Stimulated activated CD8-positive, alpha-beta memory T cell treated with anti-CD3 and anti-CD28 coated beads, Interleukin-12 subunit alpha, Interleukin-12 subunit beta, amount 100 ng/mL, for 1 hour (primary cell): ENCODE results near the gene PNLIPRP3.
"Not testable (repeated sequence)": the region's sequence is repeated elsewhere in the genome, so short reads cannot be mapped to it uniquely, and the experiment has no call there.

Experiments used
- DNase-seq: peaks from one replicate; pipeline ENCODE4 v3.0.0-alpha.2; 2020; ENCODE audit warnings: low read depth

Gene PNLIPRP3

GRCh38 chr10:116427671-116428070 lies at the start of gene PNLIPRP3:
TSS of gene PNLIPRP3 (plus strand) at chr10:116427847. CDS start at chr10:116428013, 166 bp downstream.
- DNase-seq, result no peak

- no peak for DNase-seq
Observed at GRCh38 chr10:116382290-116382689, 45.4 kb upstream of the PNLIPRP3 start.

GRCh38 chr10:116385311-116385710 lies 42.3 kb upstream of the PNLIPRP3 start:
- DNase-seq, result no peak

DNA sequence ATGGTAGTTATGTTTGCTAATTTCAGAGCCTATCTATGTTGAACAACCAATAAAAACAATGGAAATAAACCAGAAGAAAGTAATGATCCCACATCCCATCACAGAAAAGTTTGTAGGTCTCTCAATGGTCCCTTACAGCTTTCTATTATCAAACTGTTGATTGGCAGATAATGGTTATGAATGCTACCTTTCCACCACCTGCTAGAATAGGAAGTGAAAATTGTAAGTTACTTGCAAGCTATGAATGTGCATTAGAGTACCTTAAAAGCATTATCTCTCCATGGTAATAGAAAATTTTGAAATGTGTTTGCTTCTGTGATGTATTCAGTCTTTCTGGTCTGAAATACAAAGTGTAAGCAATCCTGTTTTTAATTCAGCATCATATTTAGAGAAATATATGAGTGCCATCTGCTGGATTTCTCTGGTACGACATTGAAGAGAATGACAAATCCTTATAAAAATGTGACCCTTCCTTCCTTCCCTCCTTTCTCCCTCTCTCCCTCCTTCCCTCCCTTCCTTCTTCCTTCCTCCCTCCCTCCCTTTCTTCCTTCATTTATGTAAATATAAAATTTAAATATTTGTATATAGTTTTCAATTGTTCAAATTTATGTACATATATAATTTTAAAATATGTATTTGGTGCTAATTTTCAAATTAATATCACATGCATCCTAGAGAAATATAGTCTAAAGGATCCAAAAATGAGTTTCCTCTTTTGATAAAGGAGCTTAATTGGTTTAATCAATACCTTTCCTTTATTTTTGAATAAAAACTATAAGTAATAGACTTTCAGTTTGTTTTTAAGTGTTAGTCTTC lies 41.4 kb upstream of the PNLIPRP3 start:
- DNase-seq, result no peak

- not testable (repeated sequence) for DNase-seq
Observed at GRCh38 chr10:116393246-116393831, 34.3 kb upstream of the PNLIPRP3 start.

- DNase-seq, result no peak
Observed at GRCh38 chr10:116395223-116395985, 32.2 kb upstream of the PNLIPRP3 start.

GRCh38 chr10:116398224-116398623 lies 29.4 kb upstream of the PNLIPRP3 start:
- DNase-seq, result no peak

GRCh38 chr10:116402858-116403257 lies 24.8 kb upstream of the PNLIPRP3 start:
- no peak for DNase-seq

DNA sequence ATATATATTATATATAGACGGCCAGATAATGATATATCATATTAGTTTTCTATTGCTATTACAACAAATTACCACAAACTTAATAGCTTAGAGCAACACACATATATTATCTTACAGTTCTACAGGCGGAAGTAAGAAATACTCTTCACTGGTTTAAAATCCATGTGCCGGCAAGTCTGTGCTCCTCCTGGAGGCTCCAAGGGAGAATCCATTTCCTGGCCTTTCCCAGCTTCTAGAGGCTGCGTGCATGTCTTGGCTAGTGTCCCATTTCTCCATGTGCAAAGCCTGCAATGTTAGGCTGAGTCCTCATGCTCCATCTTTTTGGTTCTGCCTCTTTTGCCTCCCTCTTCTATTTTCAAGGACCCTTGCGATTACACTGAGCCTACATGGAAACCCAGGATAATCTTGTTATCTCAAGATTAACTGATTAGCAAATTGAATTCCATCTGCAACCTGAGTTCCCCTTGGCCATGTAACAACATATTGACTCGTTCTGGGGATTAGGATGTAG lies 23.9 kb upstream of the PNLIPRP3 start:
- no peak for DNase-seq

DNA sequence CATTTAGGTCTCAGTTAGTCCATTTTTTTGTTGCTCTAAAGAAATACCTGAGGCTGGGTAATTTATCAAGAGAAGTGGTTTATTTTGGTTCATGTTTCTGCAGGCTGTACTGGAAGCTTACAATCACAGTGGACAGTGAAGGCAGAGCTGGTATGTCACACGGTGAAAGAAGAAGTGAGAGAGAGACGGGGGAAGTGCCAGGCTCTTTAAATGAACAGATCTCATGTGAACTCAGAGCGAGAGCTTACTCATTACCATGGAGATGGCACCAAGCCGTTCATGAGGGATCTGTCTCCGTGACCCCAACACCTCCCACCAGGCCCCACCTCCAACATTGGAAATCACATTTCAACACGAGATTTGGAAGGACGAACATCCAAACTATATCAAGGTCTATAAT lies 18.9 kb upstream of the PNLIPRP3 start:
- DNase-seq, result no peak

GRCh38 chr10:116410351-116410750 lies 17.3 kb upstream of the PNLIPRP3 start:
- no peak for DNase-seq

- no peak for DNase-seq
Observed at GRCh38 chr10:116417821-116418220, 9.8 kb upstream of the PNLIPRP3 start.

DNA sequence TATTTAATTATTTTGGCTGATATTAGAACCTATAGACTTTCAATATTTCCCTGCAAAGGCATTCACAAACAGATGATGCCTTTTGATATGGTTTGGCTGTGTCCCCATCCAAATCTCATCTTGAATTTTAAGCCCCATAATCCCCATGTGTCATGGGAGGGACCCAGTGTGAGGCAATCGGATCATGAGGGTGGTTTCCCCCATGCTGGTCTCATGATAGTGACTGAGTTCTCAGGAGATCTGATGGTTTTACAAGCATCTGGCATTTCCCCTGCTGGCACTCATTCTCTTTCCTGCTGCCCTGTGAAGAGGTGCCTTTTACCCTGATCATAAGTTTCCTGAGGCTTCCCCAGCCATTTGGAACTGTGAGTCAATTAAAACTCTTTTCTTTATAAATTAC lies 9.3 kb upstream of the PNLIPRP3 start:
- no peak for DNase-seq

- no peak for DNase-seq
Observed at GRCh38 chr10:116421815-116422214, 5.8 kb upstream of the PNLIPRP3 start.

DNA sequence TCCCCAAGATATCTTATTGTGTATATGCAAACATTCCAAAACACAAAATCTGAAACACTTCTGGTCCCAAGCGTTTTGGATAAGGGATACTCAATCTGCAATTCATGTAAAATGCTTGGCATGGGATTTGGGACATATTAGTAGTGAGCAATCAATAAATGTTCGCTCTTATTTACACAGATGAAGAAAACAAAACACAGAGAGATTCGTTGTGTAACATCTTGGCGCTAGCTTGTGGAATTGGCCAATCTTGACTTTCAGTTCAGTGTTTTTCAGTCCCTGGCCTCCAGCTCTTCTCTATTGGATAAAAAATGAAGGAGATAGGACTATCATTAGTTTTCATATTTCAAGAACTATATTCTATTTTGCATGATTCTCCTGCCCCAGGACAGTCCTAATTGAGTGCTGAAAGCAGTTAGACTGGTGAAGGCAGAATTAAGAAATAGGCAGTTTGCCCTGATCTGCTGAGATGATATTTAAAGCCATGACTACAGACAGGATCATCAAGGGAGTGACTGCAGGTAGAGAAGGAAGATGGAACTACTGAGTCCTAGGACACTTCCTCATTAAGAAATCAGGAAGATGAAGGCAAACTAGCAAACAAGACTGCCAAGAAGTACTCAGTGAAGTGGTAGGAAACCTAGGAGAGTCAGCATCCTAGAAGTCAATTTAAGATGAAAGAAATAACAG lies 1.8 kb downstream of the PNLIPRP3 start:
- DNase-seq, result no peak

DNA sequence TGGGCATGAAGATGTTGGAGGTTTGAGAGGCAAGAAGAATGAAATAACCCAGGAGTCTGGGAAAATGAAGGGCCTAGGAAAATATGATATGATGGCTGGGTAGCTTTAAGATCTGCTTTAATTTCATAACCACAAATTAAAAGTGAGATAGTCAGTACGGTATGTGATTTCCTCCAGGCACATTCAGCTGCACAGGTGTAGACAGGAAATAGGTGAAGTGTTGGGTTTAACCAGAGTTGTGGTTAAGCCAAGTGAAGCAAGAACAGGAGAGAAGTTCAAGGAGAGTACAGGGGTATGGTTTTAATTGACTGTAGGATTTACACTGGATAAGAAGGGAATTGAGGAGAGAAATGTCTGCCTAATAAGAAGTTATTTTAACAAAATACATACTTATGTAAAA lies 2.6 kb downstream of the PNLIPRP3 start:
- no peak for DNase-seq

DNA sequence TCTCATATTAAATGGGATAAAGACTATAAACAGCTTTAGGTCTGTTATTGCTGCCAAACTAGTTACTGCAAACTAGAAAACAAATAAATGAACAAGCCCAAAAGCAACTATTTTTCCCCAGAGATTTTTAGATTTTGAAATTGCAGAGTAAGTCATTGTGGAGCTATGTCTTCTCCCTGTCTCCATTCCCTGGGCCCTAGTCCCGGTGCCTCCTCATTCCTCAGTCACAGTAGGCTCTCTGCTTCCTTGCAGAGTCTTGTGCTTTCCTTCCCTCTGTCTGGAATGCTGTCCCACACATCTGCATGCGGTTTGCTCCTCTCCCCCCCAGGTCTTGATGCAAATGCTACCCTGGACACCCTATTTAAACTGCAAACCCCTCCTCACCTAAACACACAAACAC lies 4.0 kb downstream of the PNLIPRP3 start:
- no peak for DNase-seq

GRCh38 chr10:116437076-116437692 lies 9.5 kb downstream of the PNLIPRP3 start:
- DNase-seq, result no peak

GRCh38 chr10:116440330-116441030 lies 12.8 kb downstream of the PNLIPRP3 start:
- DNase-seq, result no peak

DNA sequence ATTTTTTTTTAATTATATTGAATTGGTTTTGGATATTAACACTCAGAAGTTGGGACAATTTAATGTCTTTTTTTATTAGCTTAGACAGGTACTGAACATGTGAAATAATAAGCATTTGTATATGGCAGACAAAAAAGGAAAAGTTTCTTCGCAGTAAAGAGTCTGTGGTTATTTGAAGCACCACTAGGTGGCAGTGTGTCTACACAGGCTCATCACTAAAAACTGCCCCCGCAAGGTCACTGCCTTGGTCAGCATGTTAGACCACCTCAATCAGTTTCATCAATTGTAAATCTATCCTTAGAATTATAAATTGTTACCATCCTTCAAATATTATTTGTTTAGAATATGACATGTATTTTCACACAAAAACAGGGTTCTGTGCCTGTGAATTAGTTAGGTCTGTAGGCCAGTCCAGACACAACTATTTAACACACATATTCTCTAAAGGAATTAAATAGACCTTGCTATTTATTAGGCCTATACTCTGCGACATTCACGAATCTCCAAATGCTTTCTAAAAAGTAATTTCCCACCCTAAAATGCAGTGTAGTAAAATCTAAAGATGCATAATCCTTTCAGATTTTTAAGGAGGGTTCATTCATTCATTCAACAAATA lies 17.0 kb downstream of the PNLIPRP3 start:
- DNase-seq, result no peak

- DNase-seq, result no peak
Observed at GRCh38 chr10:116450861-116451260, 23.2 kb downstream of the PNLIPRP3 start.
